OCI-LY7 (cell line): Measurements from ENCODE around the gene VCL. TPM values are rescaled to one million over a fixed set of nuclear protein-coding genes. Genes with fewer than 3 reads are reported as not detected.

Source experiments
- BruUV-seq: library from RNA; stranded (reverse); fragments of 400-500 nt; replicated peaks from 2 replicates; lab custom pipeline; 2021; lab: Mats Ljungman, UMichigan
- CTCF ChIA-PET: fragments of 300-600 bp; sonication (Branson Sonifier 250); formaldehyde crosslinking; loops from one replicate; lab custom pipeline; 2022; ENCODE audit warnings: antibody characterized with exemption; ENCODE audit not compliant: unreplicated experiment; lab: Charles Lee
- POLR2A ChIA-PET: fragments of 300-600 bp; sonication (Branson Sonifier 250); formaldehyde crosslinking; loops from one replicate; lab custom pipeline; 2022; ENCODE audit warnings: antibody characterized with exemption; lab: Charles Lee
- DNase-seq: peaks from one replicate; pipeline ENCODE4 v3.0.0-alpha.2; 2015; ENCODE audit warnings: low spot score
- H2AFZ ChIP-seq: fragments of 200-600 bp; sonication (generic), shearing (Covaris generic); 2 replicates; pipeline ENCODE4 v1.6.1; 2014; ENCODE audit warnings: mild to moderate bottlenecking, antibody characterized with exemption, low read length, moderate library complexity
- H3K27ac ChIP-seq: fragments of 200-600 bp; sonication (generic); 2 replicates; pipeline ENCODE4 v1.5.1; 2014; ENCODE audit warnings: mixed run types, low read depth, mild to moderate bottlenecking, moderate library complexity, low read length, inconsistent platforms; ENCODE audit not compliant: poor library complexity, severe bottlenecking
- H3K36me3 ChIP-seq: fragments of 200-600 bp; sonication (generic); 2 replicates; pipeline ENCODE4 v1.6.1; 2014; ENCODE audit warnings: mild to moderate bottlenecking, antibody characterized with exemption, low read length, moderate library complexity, mixed read lengths; ENCODE audit not compliant: insufficient read depth
- H3K4me1 ChIP-seq: fragments of 200-600 bp; sonication (generic); 2 replicates; pipeline ENCODE4 v1.5.1; 2014; ENCODE audit warnings: mild to moderate bottlenecking, low read length; ENCODE audit not compliant: insufficient read depth, poor library complexity, severe bottlenecking
- H3K4me2 ChIP-seq: fragments of 200-600 bp; sonication (generic); 2 replicates; pipeline ENCODE4 v1.6.1; 2014; ENCODE audit warnings: mild to moderate bottlenecking, low read length
- H3K4me3 ChIP-seq: fragments of 200-600 bp; sonication (generic); 2 replicates; pipeline ENCODE4 v1.5.1; 2014; ENCODE audit warnings: mild to moderate bottlenecking, low read depth, low read length; ENCODE audit not compliant: poor library complexity, severe bottlenecking
- H3K79me2 ChIP-seq: fragments of 200-600 bp; sonication (generic); 2 replicates; pipeline ENCODE4 v1.6.1; 2016; ENCODE audit warnings: low read depth, mild to moderate bottlenecking, low read length, moderate library complexity, mixed read lengths; ENCODE audit not compliant: insufficient read depth
- H3K9me2 ChIP-seq: fragments of 200-600 bp; sonication (generic); 2 replicates; pipeline ENCODE4 v1.6.1; 2016; ENCODE audit warnings: mild to moderate bottlenecking, low read length, mixed read lengths; ENCODE audit not compliant: insufficient read depth
- H3K9me3 ChIP-seq: fragments of 200-600 bp; sonication (generic); 2 replicates; pipeline ENCODE4 v1.6.1; 2014; ENCODE audit warnings: mild to moderate bottlenecking, mixed run types, low read length, mixed read lengths
- H4K20me1 ChIP-seq: fragments of 200-600 bp; sonication (generic); 2 replicates; pipeline ENCODE4 v1.6.1; 2014; ENCODE audit warnings: mild to moderate bottlenecking, antibody characterized with exemption, low read length, moderate library complexity, mixed read lengths; ENCODE audit not compliant: insufficient read depth
- EZH2phosphoT487 ChIP-seq: fragments of 200-600 bp; sonication (generic); IDR thresholded peaks from 2 replicates; pipeline ENCODE4 v1.6.1; 2018; ENCODE audit warnings: low read depth, borderline replicate concordance, mild to moderate bottlenecking, mixed run types, antibody characterized with exemption, low read length, moderate library complexity, mixed read lengths
- intact Hi-C: fragments of 100-400 bp; cut with micrococcal nuclease; formaldehyde crosslinking; loops from one replicate; pipeline ENCODE4 v1.10.0; 2022; ENCODE audit not compliant: unreplicated experiment
- total RNA-seq, 2 experiments: library from RNA; depleted of rRNA in 1 of 2; stranded (reverse); fragments of >200 nt in 1 of 2; shearing (Covaris generic) in 1 of 2; gene quantifications; 2 replicates each; pipeline ENCODE4 v1.2.3, GENCODE V29; 2014 to 2022
- TF ChIP-seq, protein P1 (sequence below): fragments of 200-600 bp; sonication (generic); conservative IDR thresholded peaks from 2 replicates; pipeline ENCODE4 v1.5.1; 2014; ENCODE audit warnings: mild to moderate bottlenecking, antibody characterized with exemption, low read length, moderate library complexity, mixed read lengths

The VCL gene
- total RNA-seq, 2 experiments from 2014 or later = 19.1 to 55.5 TPM

DNA sequence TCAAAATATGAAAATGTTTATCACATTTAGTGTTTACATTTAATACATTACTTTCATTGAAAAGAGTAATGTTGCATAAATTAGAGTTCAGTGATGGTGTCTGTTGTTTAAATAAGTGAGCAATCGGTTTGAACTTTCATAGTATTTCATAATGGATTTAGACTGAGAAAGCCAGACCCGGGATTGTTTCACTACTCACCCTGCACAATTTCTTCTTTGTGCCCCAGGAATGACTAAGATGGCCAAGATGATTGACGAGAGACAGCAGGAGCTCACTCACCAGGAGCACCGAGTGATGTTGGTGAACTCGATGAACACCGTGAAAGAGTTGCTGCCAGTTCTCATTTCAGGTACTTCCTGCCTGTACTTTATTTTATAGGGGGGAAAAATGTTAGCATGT, 74.6 kb downstream of the VCL start:
- no peak overlapping the region for H3K4me3 ChIP-seq
- no peak for TF ChIP-seq EZH2phosphoT487
- BruUV-seq = no TSS peak
- no peak for DNase-seq
- H3K9me3 ChIP-seq = no peaks in the 10 kb centered on the region
- H3K4me1 ChIP-seq = peaks cover 18% of the 10 kb centered on the region
- no peaks in the 10 kb centered on the region for H4K20me1 ChIP-seq
- no peak overlapping the region for H2AFZ ChIP-seq
- intact Hi-C loops = no loop called here
- ChIA-PET CTCF (no interaction called here), POLR2A (interaction anchor here (0.8 kb wide), 1 partner anchor 14 kb away, joined by 3 read pairs; no protein-coding TSS in a partner anchor)
- no peak overlapping the region for H3K4me2 ChIP-seq
- H3K79me2 ChIP-seq = no peaks in the 10 kb centered on the region
- H3K36me3 ChIP-seq = peaks cover 30% of the 10 kb centered on the region
- no peak overlapping the region for H3K27ac ChIP-seq
- H3K9me2 ChIP-seq = no peaks in the 10 kb centered on the region

DNA sequence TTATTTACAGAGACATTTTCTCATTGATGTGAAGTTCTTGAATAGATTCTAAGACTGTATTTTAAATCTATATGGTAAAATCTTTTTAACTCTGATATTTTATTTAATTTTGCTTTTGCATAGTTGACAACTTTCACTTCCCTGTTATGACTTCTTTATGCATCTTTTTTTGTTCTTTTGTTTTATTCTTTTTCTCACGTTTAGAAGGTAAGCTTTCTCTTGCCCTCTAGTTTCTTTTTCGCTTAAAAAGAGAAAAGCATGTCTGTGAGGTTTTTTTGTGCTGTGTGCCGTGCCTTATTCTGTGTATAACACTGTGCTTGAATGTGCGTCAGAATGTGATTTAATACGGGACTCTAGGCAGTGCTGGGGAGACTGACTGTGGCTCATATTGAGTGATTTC, 78.0 kb downstream of the VCL start:
- intact Hi-C loops = no loop called here
- no peak overlapping the region for H3K27ac ChIP-seq

DNA sequence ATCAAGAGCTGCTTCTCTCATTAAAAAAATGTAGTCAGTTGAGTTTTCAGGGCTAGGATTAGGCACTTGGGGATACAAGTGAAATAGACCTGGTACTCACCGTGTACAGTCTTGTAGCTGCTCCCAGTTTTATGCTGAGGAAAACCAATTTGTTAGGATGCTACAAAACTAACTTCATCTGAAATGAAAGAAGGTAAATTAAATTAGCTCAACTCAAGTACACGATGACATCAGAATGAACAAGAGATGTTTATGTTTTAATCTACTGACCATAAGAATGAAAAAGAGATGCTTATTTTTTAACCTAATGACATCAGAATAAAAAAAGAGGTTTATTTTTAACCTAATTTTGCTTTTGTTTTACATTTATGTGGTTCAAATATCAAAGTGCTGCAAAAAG, 79.0 kb downstream of the VCL start:
- Histone ChIP-seq H4K20me1 (no peaks in the 10 kb centered on the region), H3K9me3 (no peaks in the 10 kb centered on the region), H3K4me2 (no peak overlapping the region), H3K4me3 (no peak overlapping the region), H3K36me3 (peaks cover 32% of the 10 kb centered on the region), H3K9me2 (no peaks in the 10 kb centered on the region), H3K27ac (no peak overlapping the region), H2AFZ (no peak overlapping the region), H3K79me2 (no peaks in the 10 kb centered on the region), H3K4me1 (peaks cover 54% of the 10 kb centered on the region)
- intact Hi-C loops = no loop called here
- ChIA-PET CTCF (interaction anchor here (1.4 kb wide), 1 partner anchor 197 kb away, joined by 3 read pairs; no protein-coding TSS in a partner anchor), POLR2A (interaction anchor here (0.5 to 2.2 kb wide), 9 partner anchors 9 to 352 kb away, joined by 3 to 6 read pairs (median 3); no protein-coding TSS in a partner anchor)
- BruUV-seq = no TSS peak
- TF ChIP-seq, protein P1, sequence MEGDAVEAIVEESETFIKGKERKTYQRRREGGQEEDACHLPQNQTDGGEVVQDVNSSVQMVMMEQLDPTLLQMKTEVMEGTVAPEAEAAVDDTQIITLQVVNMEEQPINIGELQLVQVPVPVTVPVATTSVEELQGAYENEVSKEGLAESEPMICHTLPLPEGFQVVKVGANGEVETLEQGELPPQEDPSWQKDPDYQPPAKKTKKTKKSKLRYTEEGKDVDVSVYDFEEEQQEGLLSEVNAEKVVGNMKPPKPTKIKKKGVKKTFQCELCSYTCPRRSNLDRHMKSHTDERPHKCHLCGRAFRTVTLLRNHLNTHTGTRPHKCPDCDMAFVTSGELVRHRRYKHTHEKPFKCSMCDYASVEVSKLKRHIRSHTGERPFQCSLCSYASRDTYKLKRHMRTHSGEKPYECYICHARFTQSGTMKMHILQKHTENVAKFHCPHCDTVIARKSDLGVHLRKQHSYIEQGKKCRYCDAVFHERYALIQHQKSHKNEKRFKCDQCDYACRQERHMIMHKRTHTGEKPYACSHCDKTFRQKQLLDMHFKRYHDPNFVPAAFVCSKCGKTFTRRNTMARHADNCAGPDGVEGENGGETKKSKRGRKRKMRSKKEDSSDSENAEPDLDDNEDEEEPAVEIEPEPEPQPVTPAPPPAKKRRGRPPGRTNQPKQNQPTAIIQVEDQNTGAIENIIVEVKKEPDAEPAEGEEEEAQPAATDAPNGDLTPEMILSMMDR = no peak
- no peak for TF ChIP-seq EZH2phosphoT487
- DNase-seq = no peak

More for the DNA sequence above, 78.0 kb downstream of the VCL start:
- Histone ChIP-seq H3K4me1 (peaks cover 52% of the 10 kb centered on the region), H4K20me1 (no peaks in the 10 kb centered on the region), H3K4me3 (no peak overlapping the region), H2AFZ (no peak overlapping the region), H3K9me2 (no peaks in the 10 kb centered on the region), H3K36me3 (peaks cover 32% of the 10 kb centered on the region), H3K9me3 (no peaks in the 10 kb centered on the region), H3K79me2 (no peaks in the 10 kb centered on the region), H3K4me2 (peak overlapping the region; percentile 47)
- TF ChIP-seq, protein P1 = no peak
- no peak for TF ChIP-seq EZH2phosphoT487
- POLR2A ChIA-PET = interaction anchor here (0.6 to 2.2 kb wide), 8 partner anchors 11 to 302 kb away, joined by 3 to 6 read pairs (median 3); no protein-coding TSS in a partner anchor
- no peak for DNase-seq
- BruUV-seq = no TSS peak
- CTCF ChIA-PET = interaction anchor here (1.4 kb wide), 1 partner anchor 196 kb away, joined by 3 read pairs; no protein-coding TSS in a partner anchor
